Kidney epithelial cell (primary cell): ENCODE measurements around the gene PTCH2. TPM values are rescaled to one million over a fixed set of nuclear protein-coding genes. Genes with fewer than 3 reads are reported as not detected.

ENCODE experiments used
- DNase-seq: peaks from one replicate; pipeline ENCODE4 v3.0.0-alpha.2; 2010; ENCODE audit warnings: low read depth
- H3K27me3 ChIP-seq: 2 replicates; pipeline ENCODE4 v1.6.0; 2011; ENCODE audit warnings: low read length; ENCODE audit not compliant: control insufficient read depth, insufficient read depth
- H3K36me3 ChIP-seq: 2 replicates; pipeline ENCODE4 v1.5.1; 2011; ENCODE audit warnings: low read length; ENCODE audit not compliant: control insufficient read depth, insufficient read depth
- H3K4me3 ChIP-seq: 2 replicates; pipeline ENCODE4 v1.5.1; 2011; ENCODE audit warnings: low read depth, mild to moderate bottlenecking, control low read depth, low read length
- CTCF ChIP-seq: IDR thresholded peaks from 2 replicates; pipeline ENCODE4 v1.5.1; 2011; ENCODE audit warnings: mild to moderate bottlenecking, moderate library complexity, low read length, control low read depth, inconsistent platforms; ENCODE audit not compliant: insufficient read depth, poor library complexity, severe bottlenecking
- total RNA-seq: library from RNA; depleted of rRNA; stranded (reverse); fragments of >200 nt; gene quantifications from 2 replicates; pipeline ENCODE4 v1.2.3, GENCODE V29; 2015

Gene PTCH2
- total RNA-seq, 1 donor from 2014 or later = 0.38 TPM

GRCh38 chr1:44834328-44834727 lies 8.7 kb downstream of the PTCH2 start:
- TF ChIP-seq CTCF = no peak

GRCh38 chr1:44832056-44832705 lies 10.9 kb downstream of the PTCH2 start:
- no peak for DNase-seq
- no peak for TF ChIP-seq CTCF
- Histone ChIP-seq H3K4me3 (no peak overlapping the region), H3K27me3 (no peaks in the 10 kb centered on the region), H3K36me3 (no peaks in the 10 kb centered on the region)

More at GRCh38 chr1:44834328-44834727, 8.7 kb downstream of the PTCH2 start:
- no peaks in the 10 kb centered on the region for H3K36me3 ChIP-seq
- no peak overlapping the region for H3K4me3 ChIP-seq
- no peak for DNase-seq
- H3K27me3 ChIP-seq = no peaks in the 10 kb centered on the region

GRCh38 chr1:44831516-44831915 lies 11.5 kb downstream of the PTCH2 start:
- H3K27me3 ChIP-seq = no peaks in the 10 kb centered on the region
- no peaks in the 10 kb centered on the region for H3K36me3 ChIP-seq
- no peak overlapping the region for H3K4me3 ChIP-seq
- DNase-seq = no peak
- no peak for TF ChIP-seq CTCF

- Histone ChIP-seq H3K4me3 (no peak overlapping the region), H3K36me3 (no peaks in the 10 kb centered on the region), H3K27me3 (no peaks in the 10 kb centered on the region)
- no peak for TF ChIP-seq CTCF
- DNase-seq = no peak
Observed at GRCh38 chr1:44830900-44831304, 12.2 kb downstream of the PTCH2 start.

- no peak for DNase-seq
- no peak for TF ChIP-seq CTCF
- Histone ChIP-seq H3K27me3 (no peaks in the 10 kb centered on the region), H3K36me3 (no peaks in the 10 kb centered on the region), H3K4me3 (no peak overlapping the region)
Observed at GRCh38 chr1:44829506-44830384, 13.3 kb downstream of the PTCH2 start.
